ENCODE data around the gene FKBP2.

GRCh38 chr11:64268025-64268892, 27.4 kb downstream of the FKBP2 start:
- TF ChIP-seq, protein P1, sequence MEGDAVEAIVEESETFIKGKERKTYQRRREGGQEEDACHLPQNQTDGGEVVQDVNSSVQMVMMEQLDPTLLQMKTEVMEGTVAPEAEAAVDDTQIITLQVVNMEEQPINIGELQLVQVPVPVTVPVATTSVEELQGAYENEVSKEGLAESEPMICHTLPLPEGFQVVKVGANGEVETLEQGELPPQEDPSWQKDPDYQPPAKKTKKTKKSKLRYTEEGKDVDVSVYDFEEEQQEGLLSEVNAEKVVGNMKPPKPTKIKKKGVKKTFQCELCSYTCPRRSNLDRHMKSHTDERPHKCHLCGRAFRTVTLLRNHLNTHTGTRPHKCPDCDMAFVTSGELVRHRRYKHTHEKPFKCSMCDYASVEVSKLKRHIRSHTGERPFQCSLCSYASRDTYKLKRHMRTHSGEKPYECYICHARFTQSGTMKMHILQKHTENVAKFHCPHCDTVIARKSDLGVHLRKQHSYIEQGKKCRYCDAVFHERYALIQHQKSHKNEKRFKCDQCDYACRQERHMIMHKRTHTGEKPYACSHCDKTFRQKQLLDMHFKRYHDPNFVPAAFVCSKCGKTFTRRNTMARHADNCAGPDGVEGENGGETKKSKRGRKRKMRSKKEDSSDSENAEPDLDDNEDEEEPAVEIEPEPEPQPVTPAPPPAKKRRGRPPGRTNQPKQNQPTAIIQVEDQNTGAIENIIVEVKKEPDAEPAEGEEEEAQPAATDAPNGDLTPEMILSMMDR (IDR thresholded peaks at IDR 0.05), result no peak
- TF ChIP-seq POLR2A (IDR thresholded peaks at IDR 0.05), result no peak

Measured in sigmoid colon (tissue), 3 donors.